Activated CD4-positive, alpha-beta memory T cell treated with anti-CD3 and anti-CD28 coated beads, Interleukin-2, amount 10 ng/mL, durations not matched to agents 7 days and 5 days (primary cell): ENCODE measurements around the gene BABAM2. TPM values are rescaled to one million over a fixed set of nuclear protein-coding genes. Genes with fewer than 3 reads are reported as not detected.

Source experiments
- CTCF ChIA-PET: fragments of 350-600 bp; sonication (Branson Sonifier 250); formaldehyde crosslinking; loops from one replicate; lab custom pipeline; 2021; ENCODE audit warnings: antibody characterized with exemption, inconsistent platforms; lab: Charles Lee
- POLR2A ChIA-PET: fragments of 350-600 bp; sonication (Branson Sonifier 250); formaldehyde crosslinking; loops from one replicate; lab custom pipeline; 2021; ENCODE audit warnings: antibody characterized with exemption; lab: Charles Lee
- DNase-seq: peaks from one replicate; pipeline ENCODE4 v3.0.0-alpha.2; 2020
- H3K27ac Mint-ChIP-seq: one replicate; pipeline ENCODE4 v1.8.0; 2021; ENCODE audit warnings: mild to moderate bottlenecking, mixed read lengths
- H3K27me3 Mint-ChIP-seq: one replicate; pipeline ENCODE4 v1.8.0; 2021; ENCODE audit warnings: mixed read lengths
- H3K36me3 Mint-ChIP-seq: one replicate; pipeline ENCODE4 v1.8.0; 2021; ENCODE audit warnings: low read depth, mixed read lengths
- H3K4me1 Mint-ChIP-seq: one replicate; pipeline ENCODE4 v1.8.0; 2021; ENCODE audit warnings: mixed read lengths
- H3K4me3 Mint-ChIP-seq: one replicate; pipeline ENCODE4 v1.8.0; 2021; ENCODE audit warnings: mild to moderate bottlenecking, mixed read lengths
- H3K9me3 Mint-ChIP-seq: one replicate; pipeline ENCODE4 v1.8.0; 2021; ENCODE audit warnings: mixed read lengths
- total RNA-seq, 2 experiments: library from RNA; stranded (reverse); gene quantifications; one replicate each; pipeline ENCODE4 v1.2.3, GENCODE V29; 2021

Gene BABAM2
- total RNA-seq, 2 experiments from 2014 or later: 51.4 to 56.6 TPM

GRCh38 chr2:27942612-27943547, 52.4 kb downstream of the BABAM2 start:
- Mint-ChIP-seq H3K36me3 (peaks cover 16% of the 10 kb centered on the region), H3K27me3 (no peaks in the 10 kb centered on the region), H3K4me1 (peaks cover 10% of the 10 kb centered on the region), H3K27ac (no peak overlapping the region), H3K9me3 (no peaks in the 10 kb centered on the region), H3K4me3 (no peak overlapping the region)
- no peak for DNase-seq
- ChIA-PET CTCF (interaction anchor here (0.7 kb wide), 1 partner anchor 464 kb away, joined by 3 read pairs; no protein-coding TSS in a partner anchor), POLR2A (interaction anchor here (1.8 kb wide), 1 partner anchor 52 kb away, joined by 6 read pairs; the partner anchor contains the start of genes BABAM2 and RBKS)

DNA sequence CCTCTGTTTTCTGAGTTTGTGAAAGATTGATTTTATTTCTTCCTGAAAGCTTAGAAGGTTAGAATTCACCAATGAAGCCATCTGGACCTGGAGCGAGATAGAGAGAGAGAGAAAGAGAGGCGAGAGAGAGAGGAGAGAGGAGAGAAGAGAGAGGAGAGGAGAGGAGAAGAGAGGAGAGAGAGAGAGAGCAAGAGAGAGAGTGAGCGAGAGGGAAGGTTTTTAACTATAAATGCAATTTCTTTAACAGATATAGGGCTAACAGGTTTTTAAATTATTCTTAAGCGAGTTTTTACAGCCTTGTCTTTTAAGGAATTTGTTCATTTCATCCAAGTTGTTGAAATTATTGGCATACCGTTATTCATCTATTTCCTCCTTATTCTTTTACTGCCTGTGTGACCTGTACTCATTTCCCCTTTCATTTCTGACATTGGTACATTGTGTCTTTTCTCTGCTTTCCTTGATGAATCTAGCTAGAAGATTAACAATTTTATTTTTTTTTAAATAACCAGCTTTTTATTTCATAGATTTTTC, 56.1 kb downstream of the BABAM2 start:
- Mint-ChIP-seq H3K4me3 (no peak overlapping the region), H3K36me3 (peaks cover 24% of the 10 kb centered on the region), H3K9me3 (peaks cover 5% of the 10 kb centered on the region), H3K27me3 (no peaks in the 10 kb centered on the region), H3K4me1 (peaks cover 27% of the 10 kb centered on the region), H3K27ac (no peak overlapping the region)
- ChIA-PET POLR2A (no interaction called here), CTCF (no interaction called here)
- DNase-seq: no peak

DNA sequence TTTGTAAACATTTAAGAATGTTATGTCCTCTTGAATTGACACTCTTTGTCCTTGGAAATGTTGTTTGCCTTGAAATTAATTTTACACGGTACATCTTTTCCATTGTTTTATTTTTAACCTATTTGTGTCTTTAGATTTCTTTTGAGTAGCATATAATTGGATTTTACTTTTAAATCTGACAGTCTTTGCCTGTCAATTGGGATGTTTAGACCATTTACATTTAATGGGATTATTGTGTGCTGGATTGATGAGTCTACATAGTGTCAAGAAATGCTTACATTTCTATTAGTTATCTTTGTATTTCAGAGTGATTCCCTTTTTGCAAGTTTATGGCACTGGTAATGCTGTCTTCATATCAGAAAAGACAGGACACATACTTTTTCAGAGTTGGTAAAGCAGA, 61.5 kb downstream of the BABAM2 start:
- Mint-ChIP-seq H3K4me3 (no peak overlapping the region), H3K9me3 (peaks cover 11% of the 10 kb centered on the region)
- CTCF ChIA-PET: no interaction called here

DNA sequence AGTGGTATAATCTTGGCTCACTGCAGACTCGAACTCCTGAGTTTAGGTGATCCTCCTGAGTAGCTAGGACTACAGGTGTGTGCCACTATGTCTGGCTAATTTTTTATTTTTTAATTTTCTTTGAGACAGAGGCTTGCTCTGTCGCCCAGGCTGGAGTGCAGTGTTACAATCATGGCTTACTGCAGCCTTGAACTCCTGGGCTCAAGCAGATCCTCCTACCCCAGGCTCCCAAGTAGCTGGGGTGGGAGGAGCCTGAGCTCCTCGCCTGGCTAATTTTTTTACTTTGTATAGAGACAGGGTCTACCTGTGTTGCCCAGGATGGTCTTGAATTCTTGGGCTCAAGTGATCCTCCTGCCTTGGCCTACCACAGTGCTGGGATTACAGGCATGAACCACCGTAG, 62.5 kb downstream of the BABAM2 start:
- POLR2A ChIA-PET: interaction anchor here (1.4 kb wide), 1 partner anchor 439 kb away, joined by 4 read pairs; no protein-coding TSS in a partner anchor

More for the DNA sequence above, 61.5 kb downstream of the BABAM2 start:
- H3K4me1 Mint-ChIP-seq: peaks cover 70% of the 10 kb centered on the region
- H3K27ac Mint-ChIP-seq: no peak overlapping the region
- no peak for DNase-seq
- peaks cover 30% of the 10 kb centered on the region for H3K36me3 Mint-ChIP-seq
- POLR2A ChIA-PET: interaction anchor here (1.3 kb wide), 1 partner anchor 440 kb away, joined by 3 read pairs; the partner anchor contains the start of gene FOSL2
- no peaks in the 10 kb centered on the region for H3K27me3 Mint-ChIP-seq

DNA sequence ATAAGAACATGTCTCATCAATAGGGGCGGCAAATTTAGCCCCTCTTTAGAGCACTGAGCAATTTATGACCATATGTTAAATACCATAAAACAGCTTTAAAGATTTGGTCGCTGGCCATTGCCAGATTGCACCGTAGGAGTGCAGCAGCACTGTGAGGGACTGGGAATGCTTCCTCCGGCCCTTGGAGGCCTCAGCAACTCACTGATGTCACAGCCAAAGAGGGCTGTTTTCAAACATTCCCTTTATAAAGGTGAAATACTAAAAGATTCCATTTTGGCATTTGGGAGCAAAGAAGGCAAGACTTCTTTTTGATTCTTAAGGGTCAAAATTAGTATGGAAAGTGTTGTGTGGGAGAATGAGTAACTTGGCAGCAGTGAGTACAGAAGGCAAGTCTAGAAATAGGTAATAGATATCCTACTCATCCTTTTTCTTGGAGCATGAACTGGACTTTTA, 63.7 kb downstream of the BABAM2 start:
- peaks cover 81% of the 10 kb centered on the region for H3K4me1 Mint-ChIP-seq
- peaks cover 38% of the 10 kb centered on the region for H3K36me3 Mint-ChIP-seq

More for the DNA sequence above, 62.5 kb downstream of the BABAM2 start:
- H3K27ac Mint-ChIP-seq: no peak overlapping the region
- no peak for DNase-seq
- H3K36me3 Mint-ChIP-seq: peaks cover 40% of the 10 kb centered on the region
- CTCF ChIA-PET: interaction anchor here (1.3 kb wide), 1 partner anchor 14 kb away, joined by 3 read pairs; no protein-coding TSS in a partner anchor
- no peak overlapping the region for H3K4me3 Mint-ChIP-seq
- no peaks in the 10 kb centered on the region for H3K27me3 Mint-ChIP-seq
- peaks cover 76% of the 10 kb centered on the region for H3K4me1 Mint-ChIP-seq
- H3K9me3 Mint-ChIP-seq: peaks cover 14% of the 10 kb centered on the region

DNA sequence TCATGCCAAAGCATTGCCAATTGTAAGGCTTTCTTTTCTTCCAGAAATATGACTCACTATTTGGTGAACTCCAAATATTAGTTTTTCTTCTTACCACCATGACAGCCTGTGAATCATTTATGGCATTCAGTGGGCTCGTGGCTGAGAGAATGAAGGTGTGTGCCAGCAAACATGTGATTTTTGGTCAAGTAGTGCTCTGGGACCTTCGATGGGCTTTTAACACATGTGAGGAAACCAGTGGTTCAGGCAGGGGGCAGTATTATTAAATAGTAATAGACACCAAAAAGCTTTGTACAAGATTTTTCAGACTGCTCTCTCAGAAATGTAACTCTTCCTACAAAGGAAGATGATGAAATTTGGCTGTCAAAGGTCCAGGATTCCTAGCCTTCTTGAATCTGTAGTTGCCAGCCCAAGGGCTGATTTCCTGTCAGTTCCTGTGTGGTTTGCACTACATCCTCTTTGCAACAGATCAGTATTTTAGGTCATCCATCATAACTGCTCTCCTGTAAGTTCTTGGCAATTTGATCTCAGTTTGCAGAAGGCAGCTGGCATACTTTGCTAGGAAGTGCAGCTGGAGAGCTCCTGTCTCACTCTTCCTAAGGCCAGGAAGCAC, 64.3 kb downstream of the BABAM2 start:
- peak overlapping the region; percentile 84 for H3K27ac Mint-ChIP-seq
- peak overlapping the region; percentile 53 for H3K4me3 Mint-ChIP-seq
- DNase-seq: peak; percentile 62
- peaks cover 35% of the 10 kb centered on the region for H3K36me3 Mint-ChIP-seq
- peaks cover 85% of the 10 kb centered on the region for H3K4me1 Mint-ChIP-seq
- ChIA-PET CTCF (interaction anchor here (1.4 kb wide), 1 partner anchor 11 kb away, joined by 3 read pairs; no protein-coding TSS in a partner anchor), POLR2A (interaction anchor here (0.7 to 1.3 kb wide), 5 partner anchors 9 to 456 kb away, joined by 3 to 5 read pairs (median 3); partner anchors contain the start of genes BABAM2 and RBKS)
- no peaks in the 10 kb centered on the region for H3K27me3 Mint-ChIP-seq
- peaks cover 9% of the 10 kb centered on the region for H3K9me3 Mint-ChIP-seq

More for the DNA sequence above, 63.7 kb downstream of the BABAM2 start:
- CTCF ChIA-PET: interaction anchor here (0.7 to 1.4 kb wide), 3 partner anchors 12 to 641 kb away, joined by 3 read pairs; no protein-coding TSS in a partner anchor
- H3K27ac Mint-ChIP-seq: peak overlapping the region; percentile 84
- no peak for DNase-seq
- H3K27me3 Mint-ChIP-seq: no peaks in the 10 kb centered on the region
- POLR2A ChIA-PET: interaction anchor here (0.7 to 1.4 kb wide), 5 partner anchors 9 to 457 kb away, joined by 3 to 5 read pairs (median 3); partner anchors contain the start of genes BABAM2 and RBKS
- no peak overlapping the region for H3K4me3 Mint-ChIP-seq
- peaks cover 12% of the 10 kb centered on the region for H3K9me3 Mint-ChIP-seq

DNA sequence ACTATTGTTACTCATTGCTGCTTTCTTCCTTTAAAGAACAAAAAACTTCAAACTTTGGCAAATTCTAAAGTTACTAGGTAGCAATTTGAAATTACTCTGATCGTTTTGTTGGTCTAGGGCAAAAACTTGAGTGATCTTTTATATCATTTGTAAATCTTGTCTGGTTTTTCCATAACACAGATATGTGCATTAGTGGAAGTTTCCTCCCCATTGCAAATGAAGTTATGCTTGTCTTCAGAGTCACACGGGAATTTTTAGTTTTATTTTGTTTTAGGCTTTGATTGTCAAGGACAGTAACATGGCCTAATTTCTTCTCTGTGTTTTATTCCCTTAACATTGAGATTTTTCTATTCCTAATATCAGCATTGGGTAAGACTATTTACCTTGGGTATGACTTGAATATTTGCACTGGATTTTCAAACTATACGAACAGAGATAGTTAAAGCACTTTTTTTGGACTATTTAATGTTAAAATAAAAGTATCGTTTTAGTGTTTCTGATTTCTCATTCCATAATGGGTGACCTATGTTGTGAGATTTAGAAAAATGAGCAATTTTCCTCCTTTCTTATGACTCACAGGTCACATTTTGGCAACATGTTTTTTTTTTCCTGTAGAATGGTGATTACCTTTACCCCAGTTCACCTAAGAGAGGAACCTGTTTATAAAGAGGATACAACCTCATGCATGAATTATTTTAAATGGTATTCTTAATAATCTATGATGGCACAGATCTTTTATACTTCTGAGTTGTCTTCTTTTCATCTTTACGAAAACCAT, 65.0 kb downstream of the BABAM2 start:
- Mint-ChIP-seq H3K27ac (peak overlapping the region; percentile 84), H3K9me3 (peaks cover 9% of the 10 kb centered on the region), H3K27me3 (no peaks in the 10 kb centered on the region), H3K36me3 (peaks cover 34% of the 10 kb centered on the region), H3K4me3 (peak overlapping the region; percentile 53), H3K4me1 (peaks cover 89% of the 10 kb centered on the region)
- DNase-seq: no peak
- ChIA-PET POLR2A (interaction anchor here (1.0 to 1.3 kb wide), 4 partner anchors 8 to 455 kb away, joined by 3 to 5 read pairs (median 4); partner anchors contain the start of genes BABAM2 and RBKS), CTCF (no interaction called here)

DNA sequence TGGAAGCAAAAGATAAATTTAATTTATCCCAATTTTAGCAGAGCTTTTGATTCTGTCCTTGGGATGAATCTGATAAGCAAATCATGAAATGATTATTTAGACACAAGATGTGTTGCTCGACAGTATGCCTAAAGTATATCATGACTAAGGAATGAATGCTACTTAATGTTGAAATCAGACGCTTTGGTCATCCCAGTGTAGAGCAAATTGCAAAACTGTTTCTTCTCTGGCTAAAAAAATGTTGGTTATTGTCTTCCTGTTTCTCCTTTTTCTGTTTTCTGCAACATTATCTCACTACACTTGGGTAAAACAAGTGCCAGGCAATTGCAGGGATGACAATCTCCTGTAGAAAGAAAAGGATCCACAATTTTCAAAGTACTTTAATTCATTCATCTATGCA, 66.4 kb downstream of the BABAM2 start:
- no peak overlapping the region for H3K4me3 Mint-ChIP-seq
- no peak for DNase-seq
- peaks cover 9% of the 10 kb centered on the region for H3K9me3 Mint-ChIP-seq
- H3K27me3 Mint-ChIP-seq: no peaks in the 10 kb centered on the region
- POLR2A ChIA-PET: no interaction called here
- H3K36me3 Mint-ChIP-seq: peaks cover 24% of the 10 kb centered on the region
- peaks cover 89% of the 10 kb centered on the region for H3K4me1 Mint-ChIP-seq
- CTCF ChIA-PET: no interaction called here
- H3K27ac Mint-ChIP-seq: no peak overlapping the region

- H3K27ac Mint-ChIP-seq: peak overlapping the region; percentile 90
- peaks cover 6% of the 10 kb centered on the region for H3K9me3 Mint-ChIP-seq
- peak overlapping the region; percentile 39 for H3K4me3 Mint-ChIP-seq
- CTCF ChIA-PET: interaction anchor here (0.9 kb wide), 1 partner anchor 236 kb away, joined by 3 read pairs; no protein-coding TSS in a partner anchor
- H3K36me3 Mint-ChIP-seq: peaks cover 24% of the 10 kb centered on the region
- H3K4me1 Mint-ChIP-seq: peaks cover 82% of the 10 kb centered on the region
- no peak for DNase-seq
- POLR2A ChIA-PET: interaction anchor here (0.9 to 3.1 kb wide), 3 partner anchors 14 to 69 kb away, joined by 4 to 19 read pairs (median 4); partner anchors contain the start of genes BABAM2 and RBKS
- H3K27me3 Mint-ChIP-seq: no peaks in the 10 kb centered on the region
Measured at GRCh38 chr2:27958711-27959378, 68.3 kb downstream of the BABAM2 start.

GRCh38 chr2:27959496-27959895, 69.0 kb downstream of the BABAM2 start:
- CTCF ChIA-PET: no interaction called here
- Mint-ChIP-seq H3K27me3 (no peaks in the 10 kb centered on the region), H3K9me3 (peaks cover 12% of the 10 kb centered on the region), H3K27ac (peak overlapping the region; percentile 90), H3K4me1 (peaks cover 78% of the 10 kb centered on the region), H3K4me3 (peak overlapping the region; percentile 14), H3K36me3 (peaks cover 30% of the 10 kb centered on the region)
- no peak for DNase-seq
- POLR2A ChIA-PET: interaction anchor here (0.6 to 3.4 kb wide), 7 partner anchors 15 to 432 kb away, joined by 3 to 19 read pairs (median 6); partner anchors contain the start of genes BABAM2 and RBKS
